GM12891 (cell line): ENCODE data around the gene ZNF462.

Experiments
- PAX5 ChIP-seq: IDR thresholded peaks from 2 replicates; pipeline ENCODE4 v1.6.1; 2011; ENCODE audit warnings: low read length, moderate library complexity, mild to moderate bottlenecking; ENCODE audit not compliant: insufficient read depth, severe bottlenecking
- POLR2A ChIP-seq: IDR thresholded peaks from 2 replicates; pipeline ENCODE4 v1.6.1; 2011; ENCODE audit warnings: low read depth, low read length, control low read depth
- POLR2AphosphoS5 ChIP-seq: IDR thresholded peaks from 2 replicates; pipeline ENCODE4 v1.6.1; 2011; ENCODE audit warnings: low read depth, low read length, control low read depth
- POU2F2 ChIP-seq: IDR thresholded peaks from 2 replicates; pipeline ENCODE4 v1.6.1; 2011; ENCODE audit warnings: low read depth, mild to moderate bottlenecking, control low read depth, low read length, moderate library complexity
- SPI1 ChIP-seq: IDR thresholded peaks from 2 replicates; pipeline ENCODE4 v1.6.1; 2011; ENCODE audit warnings: low read depth, low read length, control low read depth
- TAF1 ChIP-seq: IDR thresholded peaks from 2 replicates; pipeline ENCODE4 v1.6.1; 2011; ENCODE audit warnings: low read depth, low read length, control low read depth

GRCh38 chr9:106879439-106879882, 16.5 kb downstream of the ZNF462 start:
- TF ChIP-seq POLR2A (no peak), POU2F2 (no peak), PAX5 (no peak), TAF1 (no peak), SPI1 (no peak), POLR2AphosphoS5 (no peak)
